AG04449 (cell line): ENCODE data around the gene SCFD2.

Experiments
- CTCF ChIA-PET: fragments of 350-600 bp; formaldehyde crosslinking; extraction: SDS; loops from one replicate; lab custom pipeline; 2021; ENCODE audit warnings: antibody characterized with exemption; lab: Yijun Ruan, JAX
- POLR2A ChIA-PET: fragments of 400-600, 350-600 bp; formaldehyde crosslinking; extraction: SDS; loops from one replicate; lab custom pipeline; 2020; ENCODE audit warnings: antibody characterized with exemption, inconsistent platforms; lab: Yijun Ruan, JAX
- DNase-seq: peaks from one replicate; pipeline ENCODE4 v3.0.0-alpha.2; 2010; ENCODE audit warnings: low read depth, low spot score
- H3K4me3 ChIP-seq: 2 replicates; pipeline ENCODE4 v1.5.1; 2011; ENCODE audit warnings: low read depth, mild to moderate bottlenecking, control low read depth, low read length
- CTCF ChIP-seq: IDR thresholded peaks from one replicate; pipeline ENCODE4 v1.5.1; 2011; ENCODE audit warnings: mild to moderate bottlenecking, moderate library complexity, low read length, control low read depth, inconsistent platforms; ENCODE audit not compliant: insufficient read depth; ENCODE audit errors: missing control alignments

The SCFD2 gene

GRCh38 chr4:52842792-52843191, 523.1 kb downstream of the SCFD2 start:
- POLR2A ChIA-PET = no interaction called here
- H3K4me3 ChIP-seq = no peak overlapping the region
- CTCF ChIA-PET = no interaction called here
- no peak for DNase-seq
- TF ChIP-seq CTCF = no peak

- POLR2A ChIA-PET = no interaction called here
- CTCF ChIA-PET = no interaction called here
- no peak for DNase-seq
- H3K4me3 ChIP-seq = no peak overlapping the region
- no peak for TF ChIP-seq CTCF
These were observed 524.0 kb downstream of the SCFD2 start for GRCh38 chr4:52841682-52842456.

- no peak for TF ChIP-seq CTCF
- H3K4me3 ChIP-seq = no peak overlapping the region
- ChIA-PET CTCF (interaction anchor here (1.4 kb wide), 1 partner anchor 141 kb away, joined by 3 read pairs; no protein-coding TSS in a partner anchor), POLR2A (no interaction called here)
- DNase-seq = no peak
These were observed 525.1 kb downstream of the SCFD2 start for GRCh38 chr4:52840531-52841370.

GRCh38 chr4:52838729-52839586, 526.9 kb downstream of the SCFD2 start:
- POLR2A ChIA-PET = no interaction called here
- no peak for TF ChIP-seq CTCF
- no peak for DNase-seq
- H3K4me3 ChIP-seq = no peak overlapping the region
- CTCF ChIA-PET = interaction anchor here (0.9 to 2.7 kb wide), 6 partner anchors 9 to 293 kb away, joined by 3 to 10 read pairs (median 4); partner anchors contain the start of gene RASL11B

GRCh38 chr4:52837716-52838558, 527.9 kb downstream of the SCFD2 start:
- H3K4me3 ChIP-seq = no peak overlapping the region
- DNase-seq = no peak
- ChIA-PET CTCF (interaction anchor here (0.9 to 2.7 kb wide), 4 partner anchors 74 to 292 kb away, joined by 3 to 10 read pairs (median 4); no protein-coding TSS in a partner anchor), POLR2A (no interaction called here)
- no peak for TF ChIP-seq CTCF
